HG02870 (cell line): ENCODE results near the gene CYB5R3.
"Not testable (repeated sequence)": the region's sequence is repeated elsewhere in the genome, so short reads cannot be mapped to it uniquely, and the experiment has no call there.

Experiments used
- ATAC-seq: cut with Tn5 transposase; IDR thresholded peaks from one replicate; pipeline ENCODE4 v1.9.1; 2021; ENCODE audit warnings: mild to moderate bottlenecking, moderate library complexity; ENCODE audit not compliant: unreplicated experiment

Gene CYB5R3

GRCh38 chr22:42608136-42608822 lies 40.9 kb downstream of the CYB5R3 start:
- ATAC-seq, result no peak

GRCh38 chr22:42607641-42608040 lies 41.6 kb downstream of the CYB5R3 start:
- ATAC-seq, result not testable (repeated sequence)

GRCh38 chr22:42604403-42604802 lies 44.8 kb downstream of the CYB5R3 start:
- no peak for ATAC-seq

GRCh38 chr22:42603427-42603826 lies 45.8 kb downstream of the CYB5R3 start:
- no peak for ATAC-seq

- no peak for ATAC-seq
These were observed 46.7 kb downstream of the CYB5R3 start for GRCh38 chr22:42602470-42602869.

GRCh38 chr22:42601879-42602465 lies 47.2 kb downstream of the CYB5R3 start:
- no peak for ATAC-seq

GRCh38 chr22:42596863-42597530 lies 52.2 kb downstream of the CYB5R3 start:
- ATAC-seq, result no peak

GRCh38 chr22:42596336-42596735 lies 52.9 kb downstream of the CYB5R3 start:
- no peak for ATAC-seq

- no peak for ATAC-seq
These were observed 53.8 kb downstream of the CYB5R3 start for GRCh38 chr22:42595434-42595833.

GRCh38 chr22:42591987-42592386 lies 57.2 kb downstream of the CYB5R3 start:
- ATAC-seq, result no peak

- ATAC-seq, result no peak
These were observed 61.5 kb downstream of the CYB5R3 start for GRCh38 chr22:42587588-42588175.

- ATAC-seq, result no peak
These were observed 62.8 kb downstream of the CYB5R3 start for GRCh38 chr22:42586381-42586780.

GRCh38 chr22:42585096-42585495 lies 64.1 kb downstream of the CYB5R3 start:
- ATAC-seq, result no peak

GRCh38 chr22:42584364-42584940 lies 64.7 kb downstream of the CYB5R3 start:
- no peak for ATAC-seq

- ATAC-seq, result no peak
These were observed 66.2 kb downstream of the CYB5R3 start for GRCh38 chr22:42582987-42583386.

GRCh38 chr22:42581762-42582716 lies 67.2 kb downstream of the CYB5R3 start:
- no peak for ATAC-seq

GRCh38 chr22:42581194-42581761 lies 67.9 kb downstream of the CYB5R3 start:
- not testable (repeated sequence) for ATAC-seq

GRCh38 chr22:42580040-42580439 lies 69.2 kb downstream of the CYB5R3 start:
- ATAC-seq, result not testable (repeated sequence)

- no peak for ATAC-seq
These were observed 71.5 kb downstream of the CYB5R3 start for GRCh38 chr22:42577623-42578240.
